Right lobe of liver (tissue), 4 donors: Measurements from ENCODE around the gene TPST1.

Source experiments
- CTCF ChIP-seq, 4 donors: fragments of 200-600 bp in 3 of 4; fragments of 450-650 bp in 1 of 4; IDR thresholded peaks; one replicate each; pipeline versions ENCODE4 v1.5.1 to v1.8.0; 2016 to 2022; ENCODE audit warnings: antibody characterized with exemption in 4 of 4, mild to moderate bottlenecking in 2 of 4
- POLR2A ChIP-seq: fragments of 450-650 bp; IDR thresholded peaks from one replicate; pipeline ENCODE4 v1.6.1; 2017; ENCODE audit warnings: antibody characterized with exemption, mild to moderate bottlenecking
- donor health status: DM: no; HTN: no; CAD: no.
- donor health status: DM: no; HTN: no; CAD: no.
- donor health status: DM: no; HTN: yes; CAD: no.

GRCh38 chr7:66207540-66207939, 2.4 kb downstream of the TPST1 start:
- TF ChIP-seq POLR2A (no peak), CTCF (IDR thresholded peaks at IDR 0.05) (no peak)
